Right hindlimb (tissue), 1 donor: ENCODE measurements around the gene SLC26A11.
"Not testable (repeated sequence)": the region's sequence is repeated elsewhere in the genome, so short reads cannot be mapped to it uniquely, and the experiment has no call there.

Source experiments
- DNase-seq: peaks from one replicate; pipeline ENCODE4 v3.0.0-alpha.2; 2018

SLC26A11 gene

GRCh38 chr17:80196652-80197051 is 23.6 kb upstream of the SLC26A11 start:
- DNase-seq: no peak

DNA sequence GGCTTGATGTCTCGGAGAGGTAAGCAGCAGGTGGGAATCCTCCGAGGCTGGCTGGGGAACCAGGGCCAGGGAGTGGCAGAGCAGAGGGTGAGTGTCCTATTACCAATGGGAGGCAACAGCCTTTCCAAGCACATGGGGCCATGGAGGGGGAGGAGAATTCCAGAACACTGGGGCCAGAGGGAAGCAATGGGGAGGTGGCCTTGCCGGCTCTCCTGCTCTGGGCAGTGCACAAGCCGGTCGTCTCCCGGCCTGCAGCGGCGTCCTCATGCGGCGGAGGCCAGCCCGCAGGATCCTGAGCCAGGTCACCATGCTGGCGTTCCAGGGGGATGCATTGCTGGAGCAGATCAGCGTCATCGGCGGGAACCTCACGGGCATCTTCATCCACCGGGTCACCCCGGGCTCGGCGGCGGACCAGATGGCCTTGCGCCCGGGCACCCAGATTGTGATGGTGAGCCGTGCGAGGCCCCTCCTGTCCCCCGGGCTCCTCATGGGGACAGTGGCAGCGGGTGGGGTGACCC is 22.0 kb upstream of the SLC26A11 start:
- DNase-seq: peak; percentile 39

DNA sequence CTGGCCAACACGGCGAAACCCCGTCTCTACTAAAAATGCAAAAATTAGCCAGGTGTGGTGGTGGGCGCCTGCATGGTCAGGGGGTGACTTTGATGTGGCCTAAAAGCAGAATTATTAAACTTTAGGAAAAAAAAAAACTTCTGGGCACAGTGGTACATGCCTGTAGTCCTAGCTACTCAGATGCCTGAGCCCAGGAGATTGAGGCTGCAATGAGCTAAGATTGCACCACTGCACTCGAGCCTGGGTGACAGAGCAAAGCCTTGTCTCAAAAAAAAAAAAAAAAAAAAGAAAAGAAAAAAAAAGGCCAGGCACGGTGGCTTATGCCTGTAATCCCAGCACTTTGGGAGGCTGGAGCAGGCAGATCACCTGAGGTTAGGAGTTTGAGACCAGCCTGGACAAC is 20.9 kb upstream of the SLC26A11 start:
- DNase-seq: not testable (repeated sequence)

- no peak for DNase-seq
These were observed 18.8 kb upstream of the SLC26A11 start for GRCh38 chr17:80201446-80201845.

GRCh38 chr17:80202197-80202596 is 18.0 kb upstream of the SLC26A11 start:
- no peak for DNase-seq

DNA sequence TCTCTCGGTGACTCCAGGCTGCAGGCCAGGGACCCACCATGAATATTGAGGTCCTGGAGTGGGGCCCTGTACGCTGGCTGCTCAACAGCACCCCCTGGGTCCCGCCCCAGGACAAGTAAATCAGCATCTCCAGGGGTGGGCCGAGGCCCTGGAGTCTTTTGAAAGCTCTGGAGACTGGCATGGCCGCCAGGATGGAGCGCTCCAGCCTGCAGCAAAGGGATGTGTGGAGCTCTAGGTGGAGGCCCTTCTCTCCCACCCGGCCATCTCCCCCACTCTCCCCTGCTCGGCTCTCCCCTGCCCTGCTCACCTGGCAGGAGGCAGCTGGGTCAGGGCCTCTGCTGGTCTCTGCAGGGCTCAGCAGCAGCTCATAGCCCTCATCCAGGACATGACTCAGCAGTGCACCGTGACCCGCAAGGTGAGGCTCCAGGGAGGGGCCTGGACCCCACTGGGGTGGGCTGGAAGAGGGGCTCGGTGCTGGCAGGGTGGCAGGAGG is 16.7 kb upstream of the SLC26A11 start:
- DNase-seq: no peak

DNA sequence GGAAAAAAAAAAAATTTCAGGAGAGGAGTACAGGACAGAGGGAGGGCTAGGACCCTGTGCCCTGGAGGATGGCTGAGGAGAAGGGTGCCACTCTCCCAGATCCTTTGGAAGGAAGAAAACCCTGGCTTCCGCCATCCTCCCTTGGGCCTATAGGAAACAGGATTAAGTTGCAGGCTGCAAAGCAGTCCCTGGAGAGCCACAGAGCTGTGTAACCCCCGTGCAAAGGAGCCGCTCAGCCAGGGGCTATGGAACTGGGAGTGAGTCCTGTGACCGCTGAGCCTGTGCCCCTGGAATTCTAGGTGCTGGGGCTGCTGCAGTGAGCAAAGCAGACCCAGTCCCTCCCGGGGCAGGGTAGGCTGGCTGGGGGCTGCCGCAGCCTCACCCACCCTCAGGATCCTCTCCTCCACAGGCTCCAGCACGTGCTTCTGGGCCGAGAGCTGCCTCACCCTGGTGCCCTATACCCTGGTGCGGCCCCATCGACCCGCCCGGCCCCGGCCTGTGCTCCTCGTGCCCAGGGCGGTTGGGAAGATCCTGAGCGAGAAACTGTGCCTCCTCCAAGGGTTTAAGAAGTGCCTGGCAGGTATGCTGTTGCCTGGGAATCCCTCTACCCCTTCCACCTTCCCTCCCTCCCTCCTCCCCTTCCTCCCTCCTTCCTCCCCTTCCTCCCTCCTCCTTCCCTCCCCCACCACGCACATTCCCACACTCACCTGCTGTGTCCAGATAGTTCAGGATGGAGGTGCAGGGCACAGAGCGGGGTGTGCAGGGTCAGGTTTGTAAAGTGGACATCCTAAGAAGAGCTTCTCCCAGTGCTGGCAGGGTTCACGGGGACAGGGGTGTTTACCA is 15.4 kb upstream of the SLC26A11 start:
- DNase-seq: no peak

GRCh38 chr17:80205811-80206210 is 14.4 kb upstream of the SLC26A11 start:
- no peak for DNase-seq

DNA sequence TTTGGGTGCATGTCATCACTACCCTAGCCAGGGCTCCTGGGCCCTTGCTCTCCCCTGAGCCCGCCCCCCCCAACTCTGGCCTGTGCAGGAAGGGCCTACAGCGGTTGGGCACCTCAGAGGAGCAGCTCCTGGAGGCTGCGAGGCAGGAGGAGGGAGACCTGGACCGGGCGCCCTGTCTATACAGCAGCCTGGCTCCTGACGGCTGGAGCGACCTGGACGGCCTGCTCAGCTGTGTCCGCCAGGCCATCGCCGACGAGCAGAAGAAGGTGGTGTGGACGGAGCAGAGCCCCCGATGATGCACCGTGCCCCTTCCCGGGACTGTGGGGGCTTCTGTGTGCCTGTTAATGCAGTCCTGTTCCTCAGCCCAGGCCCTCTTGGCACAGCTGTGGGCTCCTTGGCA is 12.2 kb upstream of the SLC26A11 start:
- DNase-seq: no peak

DNA sequence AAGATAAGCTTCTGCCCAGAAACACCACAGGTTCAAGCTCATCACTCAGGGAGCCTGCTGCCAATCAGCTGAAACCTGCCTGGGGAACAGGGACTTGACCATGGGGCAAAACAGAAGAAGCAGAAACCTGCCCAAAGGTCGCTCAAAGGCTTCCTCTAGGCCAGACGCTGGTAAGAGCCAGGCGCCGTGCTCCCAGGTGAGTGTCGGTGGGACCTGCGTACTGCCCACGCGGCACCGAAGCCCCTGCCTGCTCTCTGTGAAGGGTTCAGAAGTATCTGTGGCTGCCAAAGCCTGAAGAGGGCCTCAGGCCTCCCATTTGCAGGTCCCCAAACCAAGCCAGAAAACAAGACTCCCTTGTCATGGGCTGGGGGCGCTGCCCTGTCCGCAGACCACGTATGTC is 10.5 kb upstream of the SLC26A11 start:
- DNase-seq: no peak

DNA sequence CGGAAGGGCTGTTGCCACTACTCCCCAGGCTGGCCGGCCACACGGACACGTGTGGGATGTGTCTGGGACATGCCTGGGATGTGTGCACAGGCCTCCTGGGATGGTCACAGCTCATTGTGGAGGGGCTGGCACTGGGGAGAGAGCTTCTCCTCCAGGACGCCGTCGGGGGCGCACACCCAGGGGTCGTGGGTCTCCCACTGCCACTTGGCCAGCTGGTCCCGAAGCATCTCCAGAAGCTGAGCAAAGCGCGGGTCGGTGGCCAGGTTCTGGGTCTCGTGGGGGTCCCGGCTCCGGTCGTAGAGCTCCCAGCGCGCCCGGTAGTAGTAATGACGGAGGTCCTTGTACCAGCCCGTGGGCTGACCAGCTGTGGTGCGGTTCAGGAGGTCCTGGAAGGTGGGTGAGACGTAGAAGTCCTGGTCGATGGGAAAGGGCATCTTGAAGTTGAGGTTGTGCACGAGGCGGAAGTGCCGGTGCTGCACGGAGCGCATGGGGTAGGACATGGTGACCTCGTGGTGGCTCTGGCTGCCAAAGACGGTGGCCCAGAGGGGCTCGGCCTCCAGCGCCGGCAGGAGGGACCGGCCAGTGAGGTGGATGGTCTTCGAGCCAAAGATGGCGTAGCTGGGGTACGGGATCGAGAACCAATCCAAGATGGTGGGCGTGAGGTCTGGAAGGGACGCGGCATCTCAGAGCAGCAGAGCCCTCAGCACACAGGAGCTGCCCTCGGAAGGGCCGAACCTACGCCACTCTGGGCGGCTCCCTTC is 9.7 kb upstream of the SLC26A11 start:
- DNase-seq: no peak

- no peak for DNase-seq
These were observed 8.1 kb upstream of the SLC26A11 start for GRCh38 chr17:80212109-80212508.

DNA sequence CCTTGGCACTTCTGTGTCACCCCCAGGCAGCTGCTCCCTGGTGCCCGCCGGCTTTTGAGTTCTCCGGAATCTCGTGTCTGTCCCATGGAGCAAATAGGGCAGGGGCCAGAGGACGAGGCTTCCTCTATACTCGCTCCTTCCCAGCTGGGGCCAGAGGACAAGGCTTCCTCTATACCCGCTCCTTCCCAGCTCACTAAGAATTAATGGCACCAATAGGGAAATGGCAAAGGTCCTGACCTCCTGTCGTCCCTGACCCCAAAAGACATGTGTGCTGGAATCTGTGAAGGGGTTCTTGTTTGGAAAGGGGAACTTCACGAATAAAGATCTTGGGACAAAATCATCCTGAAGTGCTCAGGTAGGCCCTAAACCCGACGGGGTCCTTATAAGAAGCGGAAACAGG is 7.7 kb upstream of the SLC26A11 start:
- no peak for DNase-seq

- no peak for DNase-seq
These were observed 7.1 kb upstream of the SLC26A11 start for GRCh38 chr17:80212962-80213642.

- no peak for DNase-seq
These were observed 6.6 kb upstream of the SLC26A11 start for GRCh38 chr17:80213643-80213975.

- DNase-seq: no peak
These were observed 6.0 kb upstream of the SLC26A11 start for GRCh38 chr17:80214012-80214877.

DNA sequence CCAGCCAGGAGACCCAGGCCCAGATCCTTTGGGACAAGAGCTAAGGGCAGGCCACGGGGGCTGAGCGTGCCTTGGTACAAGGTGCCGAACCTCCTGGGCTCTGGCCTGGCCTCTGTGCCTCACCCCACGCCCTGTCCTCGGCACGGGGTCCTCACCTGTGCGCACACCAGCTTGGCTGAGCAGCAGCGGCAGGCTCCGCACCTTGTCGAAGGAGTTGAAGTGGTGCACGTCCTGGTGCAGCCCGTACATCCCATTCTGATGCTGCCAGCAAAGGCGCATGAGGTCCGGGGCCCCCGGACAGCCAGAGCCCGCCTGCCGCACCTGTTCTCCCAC is 5.4 kb upstream of the SLC26A11 start:
- DNase-seq: no peak

DNA sequence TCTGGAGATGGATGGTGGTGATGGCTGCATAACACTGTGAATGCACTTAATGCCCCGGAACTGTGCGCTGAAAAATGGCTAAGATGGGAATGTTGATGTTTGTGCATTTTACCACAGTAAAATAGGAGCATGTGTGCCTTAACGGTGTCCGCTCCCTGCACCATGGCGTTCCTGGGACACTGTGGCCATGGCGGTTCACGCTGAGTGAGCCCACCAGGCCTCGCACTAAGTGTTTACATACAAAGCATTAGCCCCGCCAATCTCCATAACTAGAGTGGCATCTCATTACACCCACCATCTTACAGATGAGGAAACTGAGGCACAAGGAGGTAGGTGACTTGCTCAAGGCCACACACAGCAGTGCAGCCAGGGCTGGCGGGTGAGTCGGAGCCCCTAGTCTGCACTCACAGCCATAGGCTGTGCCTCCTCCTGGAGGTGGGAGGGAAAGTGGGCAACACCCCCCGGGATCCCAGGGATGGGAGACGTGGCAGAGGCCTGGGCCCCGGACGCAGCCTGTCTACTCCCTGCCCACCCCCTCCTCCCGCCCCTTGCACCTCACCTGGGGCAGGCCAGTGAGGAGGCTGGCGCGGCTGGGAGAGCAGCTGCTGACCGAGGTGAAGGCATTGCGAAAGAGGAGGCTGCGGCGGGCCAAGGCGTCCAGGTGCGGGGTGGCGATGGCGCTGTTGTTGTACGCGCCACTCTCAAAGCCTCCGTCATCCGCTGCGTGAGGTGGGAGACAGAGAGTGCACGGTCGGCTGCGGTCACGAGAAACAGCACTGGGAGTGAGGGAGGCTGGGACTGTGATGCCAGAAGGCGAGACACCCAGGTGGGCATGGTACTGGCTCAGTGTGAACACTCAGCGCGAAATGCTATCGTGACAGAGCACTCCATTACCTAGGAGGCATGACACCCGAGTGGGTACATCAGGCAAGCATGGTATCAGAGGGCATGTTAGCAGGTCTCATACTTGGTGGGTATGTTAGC is 3.5 kb upstream of the SLC26A11 start:
- DNase-seq: no peak

- no peak for DNase-seq
These were observed 2.4 kb upstream of the SLC26A11 start for GRCh38 chr17:80217703-80218362.

- DNase-seq: no peak
These were observed 1.8 kb upstream of the SLC26A11 start for GRCh38 chr17:80218391-80218790.
